Ascending aorta (tissue), 2 donors: ENCODE data around the gene HIVEP1. TPM values are rescaled to one million over a fixed set of nuclear protein-coding genes. Genes with fewer than 3 reads are reported as not detected.

Source experiments
- DNase-seq, 2 donors: peaks; one replicate each; pipeline ENCODE4 v3.0.0-alpha.2; 2019; ENCODE audit warnings: low spot score in 2 of 2
- H3K27ac ChIP-seq, 2 donors: fragments of 200-600 bp; sonication (generic); one replicate each; pipeline ENCODE4 v1.5.1; 2016 to 2017; ENCODE audit warnings: mild to moderate bottlenecking in 1 of 2
- H3K27me3 ChIP-seq: fragments of 200-600 bp; sonication (generic); one replicate; pipeline ENCODE4 v1.5.1; 2017
- H3K36me3 ChIP-seq, 2 donors: fragments of 200-600 bp; sonication (generic); one replicate each; pipeline ENCODE4 v1.5.1; 2016
- H3K4me1 ChIP-seq, 2 donors: fragments of 200-600 bp; sonication (generic); one replicate each; pipeline ENCODE4 v1.5.1; 2016 to 2017; ENCODE audit warnings: mild to moderate bottlenecking in 1 of 2
- H3K4me3 ChIP-seq, 2 donors: fragments of 200-600 bp; sonication (generic); one replicate each; pipeline ENCODE4 v1.5.1; 2016 to 2017; ENCODE audit warnings: mild to moderate bottlenecking in 1 of 2
- H3K9me3 ChIP-seq, 2 donors: fragments of 200-600 bp; sonication (generic); one replicate each; pipeline ENCODE4 v1.5.1; 2016
- CTCF ChIP-seq, 3 experiments: fragments of 200-600 bp in 2 of 3; fragments of 450-650 bp in 1 of 3; sonication (generic) in 2 of 3; IDR thresholded peaks; one replicate each; pipeline ENCODE4 v1.5.1; 2016 to 2019; ENCODE audit warnings: antibody characterized with exemption in 3 of 3, mild to moderate bottlenecking in 1 of 3, moderate library complexity in 1 of 3
- intact Hi-C: fragments of 100-400 bp; cut with DNase I; formaldehyde crosslinking; loops from one replicate; pipeline ENCODE4 v1.15.1; 2023
- total RNA-seq: library from RNA; depleted of rRNA; stranded (reverse); fragments of >200 nt; gene quantifications from one replicate; pipeline ENCODE4 v1.1.0, GENCODE V29; 2016

The HIVEP1 gene
- total RNA-seq, 1 donor from 2014 or later: 31.7 TPM

GRCh38 chr6:12036766-12037165, 24.7 kb downstream of the HIVEP1 start:
- TF ChIP-seq CTCF (IDR thresholded peaks at IDR 0.05): no peak
- no peaks in the 10 kb centered on the region for H3K27me3 ChIP-seq
- no peaks in the 10 kb centered on the region for H3K9me3 ChIP-seq
- H3K4me1 ChIP-seq: peaks cover 0 to 13% of the 10 kb centered on the region in 2 donors
- no peak overlapping the region for H3K4me3 ChIP-seq
- intact Hi-C loops: loop anchor here (10.0 kb wide), 1 partner anchor 198 kb away; no protein-coding TSS in a partner anchor
- no peaks in the 10 kb centered on the region for H3K36me3 ChIP-seq
- no peak for DNase-seq
- H3K27ac ChIP-seq: no peak overlapping the region

- no peak for DNase-seq
- no peak overlapping the region for H3K27ac ChIP-seq
- H3K27me3 ChIP-seq: no peaks in the 10 kb centered on the region
- H3K9me3 ChIP-seq: no peaks in the 10 kb centered on the region
- intact Hi-C loops: loop anchor here (10.0 kb wide), 1 partner anchor 197 kb away; no protein-coding TSS in a partner anchor
- H3K36me3 ChIP-seq: no peaks in the 10 kb centered on the region
- H3K4me3 ChIP-seq: no peak overlapping the region
- no peak for TF ChIP-seq CTCF (IDR thresholded peaks at IDR 0.05)
- peaks cover 0 to 13% of the 10 kb centered on the region in 2 donors for H3K4me1 ChIP-seq
Measured at GRCh38 chr6:12037798-12038197, 25.7 kb downstream of the HIVEP1 start.

GRCh38 chr6:12039540-12040459, 27.7 kb downstream of the HIVEP1 start:
- intact Hi-C loops: loop anchor here (10.0 kb wide), 1 partner anchor 195 kb away; no protein-coding TSS in a partner anchor
- no peak for DNase-seq
- Histone ChIP-seq H3K36me3 (no peaks in the 10 kb centered on the region), H3K9me3 (no peaks in the 10 kb centered on the region), H3K4me1 (peaks cover 0 to 6% of the 10 kb centered on the region in 2 donors), H3K27ac (no peak overlapping the region), H3K27me3 (no peaks in the 10 kb centered on the region), H3K4me3 (no peak overlapping the region)
- no peak for TF ChIP-seq CTCF (IDR thresholded peaks at IDR 0.05)

GRCh38 chr6:12047304-12047703, 35.2 kb downstream of the HIVEP1 start:
- H3K4me1 ChIP-seq: peaks cover 0 to 6% of the 10 kb centered on the region in 2 donors
- no peak overlapping the region for H3K4me3 ChIP-seq
- H3K36me3 ChIP-seq: no peaks in the 10 kb centered on the region
- intact Hi-C loops: no loop called here
- no peaks in the 10 kb centered on the region for H3K27me3 ChIP-seq
- TF ChIP-seq CTCF (IDR thresholded peaks at IDR 0.05): no peak
- no peaks in the 10 kb centered on the region for H3K9me3 ChIP-seq
- no peak for DNase-seq
- H3K27ac ChIP-seq: no peak overlapping the region

GRCh38 chr6:12047792-12048432, 35.8 kb downstream of the HIVEP1 start:
- no peak for DNase-seq
- H3K4me1 ChIP-seq: peaks cover 0 to 6% of the 10 kb centered on the region in 2 donors
- no peak overlapping the region for H3K4me3 ChIP-seq
- intact Hi-C loops: no loop called here
- H3K36me3 ChIP-seq: no peaks in the 10 kb centered on the region
- no peak overlapping the region for H3K27ac ChIP-seq
- H3K9me3 ChIP-seq: no peaks in the 10 kb centered on the region
- H3K27me3 ChIP-seq: no peaks in the 10 kb centered on the region
- TF ChIP-seq CTCF (IDR thresholded peaks at IDR 0.05): no peak
